AG04450 (cell line): ENCODE measurements around the gene MLLT10. TPM values are rescaled to one million over a fixed set of nuclear protein-coding genes. Genes with fewer than 3 reads are reported as not detected.
"Not testable (repeated sequence)": the region's sequence is repeated elsewhere in the genome, so short reads cannot be mapped to it uniquely, and the experiment has no call there.

Experiments
- CTCF ChIA-PET: fragments of 300-600, 350-600 bp; formaldehyde crosslinking; extraction: SDS; loops from one replicate; lab custom pipeline; 2022; ENCODE audit warnings: antibody characterized with exemption, inconsistent platforms; lab: Charles Lee
- POLR2A ChIA-PET: fragments of 350-600 bp; formaldehyde crosslinking; extraction: SDS; loops from one replicate; lab custom pipeline; 2021; ENCODE audit warnings: antibody characterized with exemption, inconsistent platforms; lab: Yijun Ruan, JAX
- DNase-seq: peaks from one replicate; pipeline ENCODE4 v3.0.0-alpha.2; 2011; ENCODE audit warnings: low read depth, low spot score
- H3K27ac ChIP-seq: one replicate; pipeline ENCODE4 v1.5.1; 2012; ENCODE audit warnings: low read depth, low read length, control low read depth
- H3K27me3 ChIP-seq: one replicate; pipeline ENCODE4 v1.6.0; 2012; ENCODE audit warnings: low read length; ENCODE audit not compliant: control insufficient read depth, insufficient read depth
- H3K4me3 ChIP-seq: 2 replicates; pipeline ENCODE4 v1.5.1; 2011; ENCODE audit warnings: mild to moderate bottlenecking, low read depth, low read length, control low read depth
- H3K9me3 ChIP-seq: 2 replicates; pipeline ENCODE4 v1.5.1; 2012; ENCODE audit warnings: low read length; ENCODE audit not compliant: control insufficient read depth, insufficient read depth
- CTCF ChIP-seq: IDR thresholded peaks from 2 replicates; pipeline ENCODE4 v1.5.1; 2011; ENCODE audit warnings: low read depth, low read length, control low read depth, inconsistent platforms
- polyA plus RNA-seq: library from polyadenylated mRNA; depleted of rRNA; stranded (reverse); fragments of >200 nt; gene quantifications from 2 replicates; pipeline ENCODE4 v1.2.3, GENCODE V29; 2011

Gene MLLT10
- polyA plus RNA-seq, 1 experiment = 41.0 TPM

DNA sequence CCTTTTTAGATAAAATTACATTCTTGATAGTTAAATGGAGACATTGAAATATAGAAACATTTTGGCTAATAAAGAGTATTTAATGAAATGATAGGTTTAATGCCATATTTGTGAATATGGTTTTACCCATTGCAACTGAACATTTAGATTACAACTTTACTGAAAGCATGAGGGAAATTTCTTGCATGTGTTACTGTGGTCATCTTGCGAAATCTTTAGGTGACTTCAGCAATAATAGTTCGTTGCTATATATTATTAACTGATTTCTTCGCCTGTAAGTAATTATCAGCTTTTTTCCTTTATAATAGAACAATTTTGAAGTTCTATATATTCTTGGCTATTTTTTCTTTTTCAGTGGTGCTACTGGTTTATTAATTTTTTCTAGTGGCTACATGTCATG lies 83.2 kb downstream of the MLLT10 start:
- no peak for DNase-seq
- Histone ChIP-seq H3K4me3 (no peak overlapping the region), H3K27ac (no peak overlapping the region), H3K27me3 (no peaks in the 10 kb centered on the region), H3K9me3 (peaks cover 4% of the 10 kb centered on the region)
- ChIA-PET CTCF (no interaction called here), POLR2A (no interaction called here)
- TF ChIP-seq CTCF = no peak

DNA sequence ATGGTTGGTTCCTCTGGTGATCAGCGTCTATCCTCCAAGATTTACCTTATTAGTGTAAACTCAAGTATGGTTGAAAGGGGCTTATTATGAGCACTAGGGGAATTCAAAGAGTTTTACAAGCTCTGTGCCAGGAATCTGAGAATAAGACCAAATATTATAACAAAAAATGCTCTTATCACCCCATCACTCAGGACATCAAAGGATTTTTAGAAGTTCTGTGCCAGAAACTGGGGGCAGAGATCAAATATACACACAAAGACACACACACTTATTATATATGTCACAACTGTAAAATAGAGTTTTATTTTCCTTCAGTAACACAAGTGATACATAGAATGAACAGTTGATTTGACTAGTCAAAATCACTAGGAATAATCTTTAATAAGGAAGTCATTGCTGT lies 89.3 kb downstream of the MLLT10 start:
- Histone ChIP-seq H3K9me3 (peaks cover 4% of the 10 kb centered on the region), H3K27me3 (no peaks in the 10 kb centered on the region), H3K4me3 (no peak overlapping the region), H3K27ac (no peak overlapping the region)
- no peak for TF ChIP-seq CTCF
- CTCF ChIA-PET = no interaction called here
- DNase-seq = no peak
- POLR2A ChIA-PET = no interaction called here

GRCh38 chr10:21624421-21624820 lies 90.4 kb downstream of the MLLT10 start:
- POLR2A ChIA-PET, CTCF ChIA-PET, H3K27me3 ChIP-seq: not testable (repeated sequence)

DNA sequence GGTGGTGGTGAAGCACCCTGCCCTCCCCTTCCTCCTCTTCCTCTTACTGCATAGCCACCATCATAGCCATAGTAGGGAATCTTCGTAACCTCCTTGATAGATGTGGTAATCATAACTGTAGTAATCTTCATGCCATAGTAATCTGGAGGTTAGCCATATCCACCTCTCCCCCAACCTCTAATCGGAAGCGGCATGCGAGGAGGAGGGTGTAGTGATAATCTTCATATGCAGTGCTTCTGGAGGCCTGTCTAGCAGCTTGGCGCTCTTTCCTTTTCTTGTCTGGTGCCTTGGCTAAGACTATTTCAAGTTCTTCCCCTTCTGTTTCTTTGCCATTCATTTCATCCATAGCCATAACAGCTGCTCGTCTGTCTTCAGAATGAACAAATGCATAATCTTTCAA lies 90.9 kb downstream of the MLLT10 start:
- CTCF ChIA-PET = no interaction called here
- H3K4me3 ChIP-seq = no peak overlapping the region
- H3K27ac ChIP-seq = no peak overlapping the region
- no peaks in the 10 kb centered on the region for H3K27me3 ChIP-seq
- H3K9me3 ChIP-seq = peaks cover 4% of the 10 kb centered on the region
- DNase-seq = no peak
- POLR2A ChIA-PET = no interaction called here
- TF ChIP-seq CTCF = no peak

More at GRCh38 chr10:21624421-21624820, 90.4 kb downstream of the MLLT10 start:
- not testable (repeated sequence) for DNase-seq, H3K27ac ChIP-seq, H3K4me3 ChIP-seq, H3K9me3 ChIP-seq

DNA sequence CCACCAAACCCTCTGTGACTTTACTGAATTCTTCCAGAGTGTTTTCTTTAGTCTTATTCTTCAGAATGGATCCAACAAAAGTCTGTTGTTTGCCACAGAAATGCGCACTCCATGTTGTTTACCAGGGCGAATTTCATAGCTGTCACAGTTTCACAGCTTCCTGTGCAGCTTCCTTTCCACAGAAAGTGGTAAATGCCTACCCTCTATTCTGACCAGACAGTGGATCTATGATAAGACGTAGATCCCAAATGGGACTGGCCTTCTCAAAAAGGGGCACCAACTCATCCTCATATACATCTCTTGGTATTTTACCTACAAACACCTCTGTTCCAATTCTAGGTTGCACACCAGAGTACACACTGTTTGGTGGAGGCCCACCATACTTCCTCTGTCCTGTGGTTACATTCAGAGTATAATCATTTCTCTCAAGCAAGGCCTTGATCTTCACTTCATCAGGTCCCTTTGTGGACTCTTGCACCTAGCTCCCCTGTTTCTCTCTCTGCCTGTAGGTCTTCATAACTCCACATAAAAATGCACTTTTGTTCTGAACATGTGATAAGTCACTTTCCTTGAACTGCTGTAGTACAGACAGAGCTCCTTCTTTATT lies 91.7 kb downstream of the MLLT10 start:
- no peak for DNase-seq
- Histone ChIP-seq H3K9me3 (peaks cover 2% of the 10 kb centered on the region), H3K4me3 (no peak overlapping the region), H3K27me3 (no peaks in the 10 kb centered on the region), H3K27ac (no peak overlapping the region)
- no peak for TF ChIP-seq CTCF
- POLR2A ChIA-PET = no interaction called here
- CTCF ChIA-PET = no interaction called here
